ENCODE results near the gene DLK1. TPM values are rescaled to one million over a fixed set of nuclear protein-coding genes. Genes with fewer than 3 reads are reported as not detected.

The DLK1 gene
- polyA plus RNA-seq, 1 of the 3 experiments (the other 2 are of a cell fraction), result 1.7 TPM

- no peaks in the 10 kb centered on the region for H3K9me3 ChIP-seq
- H2AFZ ChIP-seq (ENCODE audit: low read depth), result no peak overlapping the region
- H3K4me1 ChIP-seq (ENCODE audit: control insufficient read depth in 1 of 2, insufficient read depth in 2 of 2, low read depth in 1 of 2, low read length in 1 of 2), result peaks cover 0 to 91% of the 10 kb centered on the region in 2 experiments; a peak in 2 of 4 replicates
- POLR2A ChIA-PET, result interaction anchor here (1.0 to 1.1 kb wide), 2 partner anchors 121 to 122 kb away, joined by 3 read pairs; no protein-coding TSS in a partner anchor
- no peak overlapping the region for H3K9ac ChIP-seq
- H3K4me2 ChIP-seq, result no peak overlapping the region
- no peaks in the 10 kb centered on the region for H3K36me3 ChIP-seq (replicated peaks in 1 of 2; ENCODE audit: control insufficient read depth in 1 of 2, insufficient read depth in 2 of 2, low read length in 1 of 2)
- WGBS (ENCODE audit: low lambda C conversion rate), result 60% methylated on average over 4 of the region's 13 CpGs
- peak overlapping the region in 1 of 2 experiments; percentile 100; a peak in 2 of 4 replicates for H3K27ac ChIP-seq (ENCODE audit: low read depth in 2 of 2, low read length in 1 of 2)
- no peak for DNase-seq
- H3K4me3 ChIP-seq (ENCODE audit: low read depth in 2 of 2, low read length in 1 of 2), result no peak overlapping the region
- no peaks in the 10 kb centered on the region for H3F3A ChIP-seq (replicated peaks; ENCODE audit: insufficient read depth)
- no peaks in the 10 kb centered on the region for H3K79me2 ChIP-seq (ENCODE audit: insufficient read depth)
- no peaks in the 10 kb centered on the region for H4K20me1 ChIP-seq (ENCODE audit: insufficient read depth)
- CTCF ChIA-PET, result interaction anchor here (0.7 to 1.5 kb wide), 2 partner anchors 105 to 121 kb away, joined by 3 read pairs; no protein-coding TSS in a partner anchor
- H3K27me3 ChIP-seq (ENCODE audit: insufficient read depth), result no peaks in the 10 kb centered on the region
- TF ChIP-seq RAD21 (IDR thresholded peaks at IDR 0.05; ENCODE audit: low read length) (no peak), REST (IDR thresholded peaks at IDR 0.05; ENCODE audit: low read depth, low read length) (no peak), TAF1 (IDR thresholded peaks at IDR 0.05; ENCODE audit: borderline replicate concordance, low read depth, low read length) (no peak), EP300 (IDR thresholded peaks at IDR 0.05; ENCODE audit: borderline replicate concordance in 1 of 2, low read depth in 1 of 2, low read length in 1 of 2) (no peak)
- TF ChIP-seq, protein P1, sequence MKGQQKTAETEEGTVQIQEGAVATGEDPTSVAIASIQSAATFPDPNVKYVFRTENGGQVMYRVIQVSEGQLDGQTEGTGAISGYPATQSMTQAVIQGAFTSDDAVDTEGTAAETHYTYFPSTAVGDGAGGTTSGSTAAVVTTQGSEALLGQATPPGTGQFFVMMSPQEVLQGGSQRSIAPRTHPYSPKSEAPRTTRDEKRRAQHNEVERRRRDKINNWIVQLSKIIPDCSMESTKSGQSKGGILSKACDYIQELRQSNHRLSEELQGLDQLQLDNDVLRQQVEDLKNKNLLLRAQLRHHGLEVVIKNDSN (IDR thresholded peaks at IDR 0.05; ENCODE audit: borderline replicate concordance, low read depth), result no peak
- H3K9me2 ChIP-seq, result no peaks in the 10 kb centered on the region
Observed at GRCh38 chr14:100779691-100780080, 53.0 kb downstream of the DLK1 start.

DNA sequence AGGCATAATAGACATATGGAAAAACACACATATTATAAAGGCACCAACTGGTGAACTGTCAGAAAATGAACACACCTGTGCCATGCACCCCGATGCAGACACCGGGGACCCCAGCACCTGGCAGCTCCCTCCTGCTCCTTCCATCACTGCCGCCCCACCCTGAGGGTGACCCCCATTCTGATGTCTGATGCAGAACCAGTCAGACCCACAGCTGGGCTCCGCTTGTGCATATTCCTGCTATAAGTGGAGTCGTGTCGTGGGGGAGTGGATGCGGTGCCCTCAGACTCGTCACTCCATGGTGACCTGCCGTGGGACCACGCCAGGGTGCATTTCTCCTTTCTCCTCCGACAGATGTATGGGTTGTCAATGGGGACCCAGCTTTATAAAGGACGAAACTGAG is 53.6 kb downstream of the DLK1 start:
- peak overlapping the region in 1 of 2 experiments; percentile 100; a peak in 2 of 4 replicates for H3K27ac ChIP-seq (ENCODE audit: low read depth in 2 of 2, low read length in 1 of 2)
- no peaks in the 10 kb centered on the region for H3K36me3 ChIP-seq (replicated peaks in 1 of 2; ENCODE audit: control insufficient read depth in 1 of 2, insufficient read depth in 2 of 2, low read length in 1 of 2)
- DNase-seq, result no peak
- H2AFZ ChIP-seq (ENCODE audit: low read depth), result no peak overlapping the region
- H3K9ac ChIP-seq, result no peak overlapping the region
- ChIA-PET CTCF (interaction anchor here (1.0 to 1.5 kb wide), 2 partner anchors 106 to 397 kb away, joined by 3 read pairs; no protein-coding TSS in a partner anchor), POLR2A (no interaction called here)
- no peaks in the 10 kb centered on the region for H3F3A ChIP-seq (replicated peaks; ENCODE audit: insufficient read depth)
- H3K27me3 ChIP-seq (ENCODE audit: insufficient read depth), result no peaks in the 10 kb centered on the region
- 69% methylated on average over 12 of the region's 12 CpGs for WGBS (ENCODE audit: low lambda C conversion rate)
- H4K20me1 ChIP-seq (ENCODE audit: insufficient read depth), result no peaks in the 10 kb centered on the region
- H3K9me2 ChIP-seq, result no peaks in the 10 kb centered on the region
- no peak overlapping the region for H3K4me3 ChIP-seq (ENCODE audit: low read depth in 2 of 2, low read length in 1 of 2)
- H3K79me2 ChIP-seq (ENCODE audit: insufficient read depth), result no peaks in the 10 kb centered on the region
- H3K4me2 ChIP-seq, result no peak overlapping the region
- H3K9me3 ChIP-seq, result no peaks in the 10 kb centered on the region
- peaks cover 0 to 92% of the 10 kb centered on the region in 2 experiments; a peak in 2 of 4 replicates for H3K4me1 ChIP-seq (ENCODE audit: control insufficient read depth in 1 of 2, insufficient read depth in 2 of 2, low read depth in 1 of 2, low read length in 1 of 2)
- TF ChIP-seq RFX5 (IDR thresholded peaks at IDR 0.05; ENCODE audit: low read length) (no peak), FOXJ3 (CRISPR knock-in tag; IDR thresholded peaks at IDR 0.05) (no peak), POLR2AphosphoS5 (IDR thresholded peaks at IDR 0.05; ENCODE audit: low read depth, low read length) (no peak), GABPA (IDR thresholded peaks at IDR 0.05; ENCODE audit: low read depth) (no peak), TCF12 (IDR thresholded peaks at IDR 0.05) (no peak), TEAD4 (IDR thresholded peaks at IDR 0.05; ENCODE audit: borderline replicate concordance, insufficient read depth) (no peak), FOSL2 (IDR thresholded peaks at IDR 0.05; ENCODE audit: borderline replicate concordance, low read depth) (no peak), RCOR1 (IDR thresholded peaks at IDR 0.05; ENCODE audit: low read length) (no peak), SMC3 (IDR thresholded peaks at IDR 0.05; ENCODE audit: low read depth, low read length) (no peak)
- TF ChIP-seq, protein P2, sequence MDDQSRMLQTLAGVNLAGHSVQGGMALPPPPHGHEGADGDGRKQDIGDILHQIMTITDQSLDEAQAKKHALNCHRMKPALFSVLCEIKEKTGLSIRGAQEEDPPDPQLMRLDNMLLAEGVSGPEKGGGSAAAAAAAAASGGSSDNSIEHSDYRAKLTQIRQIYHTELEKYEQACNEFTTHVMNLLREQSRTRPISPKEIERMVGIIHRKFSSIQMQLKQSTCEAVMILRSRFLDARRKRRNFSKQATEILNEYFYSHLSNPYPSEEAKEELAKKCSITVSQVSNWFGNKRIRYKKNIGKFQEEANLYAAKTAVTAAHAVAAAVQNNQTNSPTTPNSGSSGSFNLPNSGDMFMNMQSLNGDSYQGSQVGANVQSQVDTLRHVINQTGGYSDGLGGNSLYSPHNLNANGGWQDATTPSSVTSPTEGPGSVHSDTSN (IDR thresholded peaks at IDR 0.05), result no peak
- TF ChIP-seq, protein P3, sequence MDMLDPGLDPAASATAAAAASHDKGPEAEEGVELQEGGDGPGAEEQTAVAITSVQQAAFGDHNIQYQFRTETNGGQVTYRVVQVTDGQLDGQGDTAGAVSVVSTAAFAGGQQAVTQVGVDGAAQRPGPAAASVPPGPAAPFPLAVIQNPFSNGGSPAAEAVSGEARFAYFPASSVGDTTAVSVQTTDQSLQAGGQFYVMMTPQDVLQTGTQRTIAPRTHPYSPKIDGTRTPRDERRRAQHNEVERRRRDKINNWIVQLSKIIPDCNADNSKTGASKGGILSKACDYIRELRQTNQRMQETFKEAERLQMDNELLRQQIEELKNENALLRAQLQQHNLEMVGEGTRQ (IDR thresholded peaks at IDR 0.05; ENCODE audit: borderline replicate concordance, low read depth, low read length), result no peak
- TF ChIP-seq, protein P1 (IDR thresholded peaks at IDR 0.05; ENCODE audit: borderline replicate concordance, low read depth), result no peak

Data from SK-N-SH (cell line).